SK-N-MC (cell line): Measurements from ENCODE around the gene TRIP4.

ENCODE experiments used
- EZH2 ChIP-seq: fragments of 200-600 bp; sonication (generic); IDR thresholded peaks from one replicate; pipeline ENCODE4 v1.6.1; 2017; ENCODE audit warnings: antibody characterized with exemption
- POLR2AphosphoS5 ChIP-seq: IDR thresholded peaks from 2 replicates; pipeline ENCODE4 v1.6.1; 2012; ENCODE audit warnings: mild to moderate bottlenecking, low read depth, low read length, borderline replicate concordance

- TF ChIP-seq POLR2AphosphoS5 = no peak
- no peak for TF ChIP-seq EZH2
These were observed 1.4 kb downstream of the TRIP4 start for GRCh38 chr15:64389036-64389435.
